K562 (cell line): ENCODE results near the gene SELENOW. TPM values are rescaled to one million over a fixed set of nuclear protein-coding genes. Genes with fewer than 3 reads are reported as not detected.

Source experiments
- ATAC-seq: fragments of 200-7000 bp; cut with Tn5 transposase; 3 replicates; pipeline ENCODE4 v1.9.1; 2020; ENCODE audit warnings: moderate library complexity
- BruUV-seq: library from RNA; stranded (reverse); fragments of 400-500 nt; replicated peaks from 2 replicates; lab custom pipeline; 2021; lab: Mats Ljungman, UMichigan
- CTCF ChIA-PET: fragments of 300-600 bp; formaldehyde crosslinking; extraction: SDS; loops from one replicate; lab custom pipeline; 2021; ENCODE audit warnings: low intra/inter-chr PET ratio; lab: Yijun Ruan, JAX
- POLR2A ChIA-PET: fragments of 300-600, 350-650 bp; sonication (Branson Sonifier 250); formaldehyde crosslinking; extraction: SDS; loops from one replicate; lab custom pipeline; 2021; ENCODE audit warnings: antibody characterized with exemption, inconsistent platforms; lab: Yijun Ruan, JAX
- DNase-seq, 4 experiments: peaks; one replicate each; pipeline versions ENCODE4 v3.0.0 to v3.0.0-alpha.2; 2011 to 2018; ENCODE audit warnings: low spot score in 3 of 4, mixed read lengths in 3 of 4; ENCODE audit errors: extremely low read depth in 1 of 4
- FAIRE-seq: peaks from 2 replicates; lab custom pipeline; 2011; peaks lifted over from hg19 to GRCh38; lab: Jason Lieb, UNC
- H2AFZ ChIP-seq: 2 replicates; pipeline ENCODE4 v1.6.0; 2011; ENCODE audit warnings: low read depth, low read length, control low read depth, inconsistent platforms
- H3K27ac ChIP-seq: fragments of 200-600 bp; 3 replicates; pipeline ENCODE4 v1.8.0; 2011; ENCODE audit warnings: low read depth, mild to moderate bottlenecking, control low read depth, inconsistent platforms, low read length, moderate library complexity, mixed read lengths; ENCODE audit errors: extremely low read depth
- H3K27me3 ChIP-seq, 2 experiments: fragments of 300-600 bp in 1 of 2; 2 replicates in 1 of 2; 3 replicates in 1 of 2; pipeline versions ENCODE4 v1.6.0 to v1.8.0; 2011; ENCODE audit warnings: inconsistent platforms in 2 of 2, low read length in 2 of 2, mild to moderate bottlenecking in 1 of 2, mixed read lengths in 1 of 2, moderate library complexity in 1 of 2; ENCODE audit not compliant: control insufficient read depth in 2 of 2, insufficient read depth in 2 of 2
- H3K36me3 ChIP-seq: fragments of 300-600 bp; 3 replicates; pipeline ENCODE4 v1.8.0; 2011; ENCODE audit warnings: mild to moderate bottlenecking, low read length, inconsistent platforms; ENCODE audit not compliant: control insufficient read depth, insufficient read depth
- H3K4me1 ChIP-seq, 2 experiments: fragments of 200-600 bp in 1 of 2; replicated peaks in 1 of 2; 2 replicates in 1 of 2; 3 replicates in 1 of 2; pipeline versions ENCODE4 v1.5.1 to v1.8.0; 2011; ENCODE audit warnings: inconsistent platforms in 2 of 2, low read length in 2 of 2, mild to moderate bottlenecking in 1 of 2, mixed read lengths in 1 of 2, moderate library complexity in 1 of 2; ENCODE audit not compliant: control insufficient read depth in 2 of 2, insufficient read depth in 2 of 2
- H3K4me2 ChIP-seq: 2 replicates; pipeline ENCODE4 v1.6.1; 2011; ENCODE audit warnings: low read length, control low read depth, inconsistent platforms, mixed read lengths; ENCODE audit not compliant: insufficient read depth
- H3K4me3 ChIP-seq: fragments of 200-600 bp; sonication (generic), shearing (Covaris generic); 2 replicates; pipeline ENCODE4 v1.5.1; 2016; ENCODE audit warnings: control low read depth, inconsistent platforms
- H3K79me2 ChIP-seq: fragments of 200-600 bp; 3 replicates; pipeline ENCODE4 v1.8.0; 2011; ENCODE audit warnings: low read length, inconsistent platforms; ENCODE audit not compliant: control insufficient read depth, insufficient read depth
- H3K9ac ChIP-seq, 2 experiments: 2 replicates each; pipeline versions ENCODE4 v1.6.0 to v1.6.1; 2011; ENCODE audit warnings: low read depth in 2 of 2, low read length in 2 of 2, control low read depth in 1 of 2, inconsistent platforms in 1 of 2, mild to moderate bottlenecking in 1 of 2, mixed read lengths in 1 of 2; ENCODE audit not compliant: insufficient read depth in 1 of 2
- H3K9me1 ChIP-seq: one replicate; pipeline ENCODE4 v1.6.0; 2011; ENCODE audit warnings: inconsistent platforms, mild to moderate bottlenecking, low read length, moderate library complexity; ENCODE audit not compliant: control insufficient read depth, insufficient read depth
- H3K9me3 ChIP-seq: replicated peaks from 2 replicates; pipeline ENCODE4 v1.5.1; 2011; ENCODE audit warnings: low read depth, low read length, inconsistent platforms; ENCODE audit not compliant: control insufficient read depth, insufficient read depth
- H4K20me1 ChIP-seq: replicated peaks from 2 replicates; pipeline ENCODE4 v1.6.1; 2011; ENCODE audit warnings: low read length, inconsistent platforms, mixed read lengths; ENCODE audit not compliant: control insufficient read depth, insufficient read depth
- ADNP ChIP-seq: fragments of 200-800 bp; sonication (Bioruptor generic); IDR thresholded peaks from 2 replicates; pipeline ENCODE4 v1.6.1; 2016; ENCODE audit warnings: missing genetic modification characterization, missing compliant biosample characterization
- FOXA1 ChIP-seq: fragments of 450-650 bp; IDR thresholded peaks from 2 replicates; pipeline ENCODE4 v1.6.1; 2016; ENCODE audit warnings: mild to moderate bottlenecking, borderline replicate concordance
- POLR2B ChIP-seq: fragments of 450-650 bp; IDR thresholded peaks from 2 replicates; pipeline ENCODE4 v1.6.1; 2018; ENCODE audit warnings: low read depth; ENCODE audit not compliant: partially characterized antibody
- ZC3H8 ChIP-seq: fragments of 450-650 bp; IDR thresholded peaks from 2 replicates; pipeline ENCODE4 v1.6.1; 2017
- ZNF121 ChIP-seq: sonication (generic); formaldehyde crosslinking; conservative IDR thresholded peaks from 2 replicates; pipeline ENCODE4 v1.8.0; 2022; ENCODE audit warnings: missing genetic modification reagents
- WGBS: fragments of 100-300 bp; shearing (Covaris generic); methylation state at CpG from one replicate; pipeline ENCODE4 v1.1.6; 2016; ENCODE audit warnings: low coverage, mixed read lengths; ENCODE audit not compliant: insufficient coverage; ENCODE audit errors: missing lambda C conversion rate; 5-methylcytosine and 5-hydroxymethylcytosine counted together
- in situ Hi-C: fragments of 300-500 bp; cut with MboI; formaldehyde crosslinking; loops from 4 replicates; pipeline ENCODE4 v1.15.0; 2018; ENCODE audit warnings: inconsistent platforms, mixed read lengths
- intact Hi-C: fragments of 100-400 bp; cut with micrococcal nuclease; formaldehyde crosslinking; loops from 2 replicates; pipeline ENCODE4 v1.14.2; 2022
- polyA plus RNA-seq, 8 experiments: library from polyadenylated mRNA; depleted of rRNA in 4 of 8; stranded (reverse) in 5 of 8; unstranded in 3 of 8; fragments of >200 nt; fragmentation: Nextera tagmentation in 2 of 8; fragmentation: Illumina TruSeq in 1 of 8; extraction: Ambion mirVana in 2 of 8; extraction: Trizol in 1 of 8; gene quantifications; 2 replicates each; pipeline versions ENCODE4 v1.2.1 to v1.2.3, GENCODE V29; 2011 to 2014; ENCODE audit warnings: inconsistent platforms in 1 of 8, missing spikeins in 1 of 8
- total RNA-seq, 7 experiments: library from RNA; depleted of rRNA in 6 of 7; stranded (reverse); fragments of >200 nt in 6 of 7; fragmentation: Illumina TruSeq in 2 of 7; extraction: Trizol in 2 of 7; gene quantifications; 2 replicates each; pipeline versions ENCODE4 v1.2.1 to v1.2.3, GENCODE V29; 2011 to 2021; ENCODE audit warnings: low replicate concordance in 1 of 7

The SELENOW gene
- total and polyA plus RNA-seq, 9 of the 15 experiments (the other 6 are each of a cell fraction or from before 2014, with no cell fraction given): 91.9 to 279 (median 156) TPM

GRCh38 chr19:47761566-47761965 is 16.9 kb upstream of the SELENOW start:
- in situ Hi-C loops (no loop called here), intact Hi-C loops (no loop called here)
- FAIRE-seq: no peak
- Histone ChIP-seq H3K4me2 (no peak overlapping the region), H3K4me1 (peaks cover 0 to 27% of the 10 kb centered on the region in 2 experiments; a peak in 2 of 5 replicates), H3K27ac (no peak overlapping the region), H3K9me1 (no peaks in the 10 kb centered on the region), H3K9me3 (no peaks in the 10 kb centered on the region), H3K9ac (no peak overlapping the region), H3K4me3 (no peak overlapping the region), H3K79me2 (no peaks in the 10 kb centered on the region), H4K20me1 (peaks cover 3% of the 10 kb centered on the region), H2AFZ (no peak overlapping the region), H3K36me3 (peaks cover 28% of the 10 kb centered on the region; the same call in 2 of the 3 replicates), H3K27me3 (no peaks in the 10 kb centered on the region)
- BruUV-seq: no TSS peak
- TF ChIP-seq POLR2B (peak; percentile 25), FOXA1 (no peak)
- 37% methylated on average over 5 of the region's 5 CpGs for WGBS
- ATAC-seq: no peak
- POLR2A ChIA-PET: interaction anchor here (0.6 kb wide), 1 partner anchor 14 kb away, joined by 3 read pairs; no protein-coding TSS in a partner anchor
- DNase-seq: no peak
- CTCF ChIA-PET: no interaction called here

GRCh38 chr19:47762151-47762550 is 16.4 kb upstream of the SELENOW start:
- POLR2A ChIA-PET: interaction anchor here (0.7 to 1.4 kb wide), 2 partner anchors 16 to 106 kb away, joined by 3 to 5 read pairs; partner anchors contain the start of gene SELENOW
- Histone ChIP-seq H3K27ac (no peak overlapping the region), H3K9me3 (no peaks in the 10 kb centered on the region), H4K20me1 (peaks cover 3% of the 10 kb centered on the region), H2AFZ (no peak overlapping the region)
- intact Hi-C loops: no loop called here
- no peak for DNase-seq
- TF ChIP-seq ZNF121 (CRISPR knock-in tag): peak; percentile 93
- TF ChIP-seq ADNP (tag): 0 out of 2 replicates have a peak, but pooled peaks have one; percentile 2
- no peak for TF ChIP-seq ZC3H8
- TF ChIP-seq, all 486 proteins: peak for 2
- H3K4me2 ChIP-seq: no peak overlapping the region
- CTCF ChIA-PET: no interaction called here
- 47% methylated on average over 2 of the region's 3 CpGs for WGBS
- H3K9me1 ChIP-seq: no peaks in the 10 kb centered on the region
- no peak for FAIRE-seq
- in situ Hi-C loops: no loop called here
- ATAC-seq: no peak
- peaks cover 0 to 21% of the 10 kb centered on the region in 2 experiments; a peak in 2 of 5 replicates for H3K4me1 ChIP-seq
- H3K36me3 ChIP-seq: peaks cover 22% of the 10 kb centered on the region; the same call in 2 of the 3 replicates
- H3K79me2 ChIP-seq: no peaks in the 10 kb centered on the region
- no peaks in the 10 kb centered on the region for H3K27me3 ChIP-seq
- BruUV-seq: no TSS peak
- H3K9ac ChIP-seq: no peak overlapping the region
- H3K4me3 ChIP-seq: no peak overlapping the region
